ENCODE measurements around the gene SHE.

Gene SHE

GRCh38 chr1:154499446-154499845 is 2.8 kb downstream of the SHE start:
- H3K9ac ChIP-seq (ENCODE audit: low read length), result no peak overlapping the region
- no peak overlapping the region for H3K27ac ChIP-seq (ENCODE audit: low read depth, low read length)
- H3K27me3 ChIP-seq (ENCODE audit: low read length), result no peaks in the 10 kb centered on the region
- H4K20me1 ChIP-seq (ENCODE audit: low read depth, low read length), result no peaks in the 10 kb centered on the region
- TF ChIP-seq, protein P1, sequence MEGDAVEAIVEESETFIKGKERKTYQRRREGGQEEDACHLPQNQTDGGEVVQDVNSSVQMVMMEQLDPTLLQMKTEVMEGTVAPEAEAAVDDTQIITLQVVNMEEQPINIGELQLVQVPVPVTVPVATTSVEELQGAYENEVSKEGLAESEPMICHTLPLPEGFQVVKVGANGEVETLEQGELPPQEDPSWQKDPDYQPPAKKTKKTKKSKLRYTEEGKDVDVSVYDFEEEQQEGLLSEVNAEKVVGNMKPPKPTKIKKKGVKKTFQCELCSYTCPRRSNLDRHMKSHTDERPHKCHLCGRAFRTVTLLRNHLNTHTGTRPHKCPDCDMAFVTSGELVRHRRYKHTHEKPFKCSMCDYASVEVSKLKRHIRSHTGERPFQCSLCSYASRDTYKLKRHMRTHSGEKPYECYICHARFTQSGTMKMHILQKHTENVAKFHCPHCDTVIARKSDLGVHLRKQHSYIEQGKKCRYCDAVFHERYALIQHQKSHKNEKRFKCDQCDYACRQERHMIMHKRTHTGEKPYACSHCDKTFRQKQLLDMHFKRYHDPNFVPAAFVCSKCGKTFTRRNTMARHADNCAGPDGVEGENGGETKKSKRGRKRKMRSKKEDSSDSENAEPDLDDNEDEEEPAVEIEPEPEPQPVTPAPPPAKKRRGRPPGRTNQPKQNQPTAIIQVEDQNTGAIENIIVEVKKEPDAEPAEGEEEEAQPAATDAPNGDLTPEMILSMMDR (IDR thresholded peaks at IDR 0.05; ENCODE audit: insufficient read depth, low read length, poor library complexity, severe bottlenecking), result no peak
- TF ChIP-seq EZH2phosphoT487 (conservative IDR thresholded peaks at IDR 0.05; ENCODE audit: low read length), result no peak
- H3K79me2 ChIP-seq (ENCODE audit: insufficient read depth, low read length), result no peaks in the 10 kb centered on the region
- no peaks in the 10 kb centered on the region for H3K36me3 ChIP-seq (ENCODE audit: low read length)
- no peaks in the 10 kb centered on the region for H3K9me3 ChIP-seq (ENCODE audit: insufficient read depth, low read length)
- no peak overlapping the region for H3K4me2 ChIP-seq (ENCODE audit: low read depth, low read length, poor library complexity, severe bottlenecking)
- no peaks in the 10 kb centered on the region for H3K9me2 ChIP-seq (replicated peaks; ENCODE audit: insufficient read depth, low read length)
- no peak overlapping the region for H3K4me3 ChIP-seq (ENCODE audit: insufficient read depth, low read length, poor library complexity, severe bottlenecking)
- H2AFZ ChIP-seq (ENCODE audit: low read depth, low read length, severe bottlenecking), result no peak overlapping the region
- no peaks in the 10 kb centered on the region; the same call in 1 of the 2 replicates for H3F3A ChIP-seq (ENCODE audit: insufficient read depth)

GRCh38 chr1:154497026-154497806 is 5.0 kb downstream of the SHE start:
- H3K27ac ChIP-seq (ENCODE audit: low read depth, low read length), result no peak overlapping the region
- peaks cover 4% of the 10 kb centered on the region; the same call in 1 of the 2 replicates for H3F3A ChIP-seq (ENCODE audit: insufficient read depth)
- H3K4me3 ChIP-seq (ENCODE audit: insufficient read depth, low read length, poor library complexity, severe bottlenecking), result no peak overlapping the region
- H4K20me1 ChIP-seq (ENCODE audit: low read depth, low read length), result no peaks in the 10 kb centered on the region
- no peak overlapping the region for H2AFZ ChIP-seq (ENCODE audit: low read depth, low read length, severe bottlenecking)
- H3K9me2 ChIP-seq (replicated peaks; ENCODE audit: insufficient read depth, low read length), result no peaks in the 10 kb centered on the region
- H3K36me3 ChIP-seq (ENCODE audit: low read length), result no peaks in the 10 kb centered on the region
- no peaks in the 10 kb centered on the region for H3K79me2 ChIP-seq (ENCODE audit: insufficient read depth, low read length)
- H3K9ac ChIP-seq (ENCODE audit: low read length), result no peak overlapping the region
- no peak for TF ChIP-seq EZH2phosphoT487 (conservative IDR thresholded peaks at IDR 0.05; ENCODE audit: low read length)
- TF ChIP-seq, protein P1 (IDR thresholded peaks at IDR 0.05; ENCODE audit: insufficient read depth, low read length, poor library complexity, severe bottlenecking), result no peak
- no peaks in the 10 kb centered on the region for H3K9me3 ChIP-seq (ENCODE audit: insufficient read depth, low read length)
- H3K27me3 ChIP-seq (ENCODE audit: low read length), result no peaks in the 10 kb centered on the region
- H3K4me2 ChIP-seq (ENCODE audit: low read depth, low read length, poor library complexity, severe bottlenecking), result no peak overlapping the region

GRCh38 chr1:154496383-154496782 is 5.8 kb downstream of the SHE start:
- no peaks in the 10 kb centered on the region for H3K9me2 ChIP-seq (replicated peaks; ENCODE audit: insufficient read depth, low read length)
- H3K27ac ChIP-seq (ENCODE audit: low read depth, low read length), result no peak overlapping the region
- H3K36me3 ChIP-seq (ENCODE audit: low read length), result no peaks in the 10 kb centered on the region
- H3K79me2 ChIP-seq (ENCODE audit: insufficient read depth, low read length), result no peaks in the 10 kb centered on the region
- peaks cover 4% of the 10 kb centered on the region; the same call in 1 of the 2 replicates for H3F3A ChIP-seq (ENCODE audit: insufficient read depth)
- H2AFZ ChIP-seq (ENCODE audit: low read depth, low read length, severe bottlenecking), result no peak overlapping the region
- no peak overlapping the region for H3K4me3 ChIP-seq (ENCODE audit: insufficient read depth, low read length, poor library complexity, severe bottlenecking)
- H3K27me3 ChIP-seq (ENCODE audit: low read length), result no peaks in the 10 kb centered on the region
- H4K20me1 ChIP-seq (ENCODE audit: low read depth, low read length), result no peaks in the 10 kb centered on the region
- no peak overlapping the region for H3K9ac ChIP-seq (ENCODE audit: low read length)
- H3K4me2 ChIP-seq (ENCODE audit: low read depth, low read length, poor library complexity, severe bottlenecking), result no peak overlapping the region
- TF ChIP-seq, protein P1 (IDR thresholded peaks at IDR 0.05; ENCODE audit: insufficient read depth, low read length, poor library complexity, severe bottlenecking), result no peak
- TF ChIP-seq EZH2phosphoT487 (conservative IDR thresholded peaks at IDR 0.05; ENCODE audit: low read length), result no peak
- no peaks in the 10 kb centered on the region for H3K9me3 ChIP-seq (ENCODE audit: insufficient read depth, low read length)
